Kidney (tissue), 14 donors: Measurements from ENCODE around the gene PAM16. TPM values are rescaled to one million over a fixed set of nuclear protein-coding genes. Genes with fewer than 3 reads are reported as not detected.
A peak's percentile ranks its signal among the peaks of the same experiment; 100 is the strongest.

Experiments
- DNase-seq, 5 donors: peaks; one replicate each; pipeline ENCODE4 v3.0.0-alpha.2; 2013 to 2020
- FAIRE-seq: peaks from 2 replicates; lab custom pipeline; 2012; peaks lifted over from hg19 to GRCh38; lab: Jason Lieb, UNC
- H3K27ac ChIP-seq, 2 donors: one replicate each; pipeline ENCODE4 v1.7.0; 2013; ENCODE audit warnings: low read depth in 2 of 2, low read length in 2 of 2, inconsistent platforms in 1 of 2
- H3K27me3 ChIP-seq: one replicate; pipeline ENCODE4 v1.7.1; 2013; ENCODE audit warnings: low read length, inconsistent platforms; ENCODE audit not compliant: control insufficient read depth, insufficient read depth
- H3K36me3 ChIP-seq, 3 donors: one replicate each; pipeline versions ENCODE4 v1.7.0 to v1.7.1; 2013; ENCODE audit warnings: low read length in 3 of 3, control low read depth in 1 of 3, inconsistent platforms in 1 of 3; ENCODE audit not compliant: insufficient read depth in 3 of 3, control insufficient read depth in 2 of 3
- H3K4me1 ChIP-seq, 3 donors: one replicate each; pipeline versions ENCODE4 v1.7.0 to v1.7.1; 2013; ENCODE audit warnings: low read length in 3 of 3, inconsistent platforms in 1 of 3, low read depth in 1 of 3; ENCODE audit not compliant: control insufficient read depth in 2 of 3, insufficient read depth in 2 of 3
- H3K4me3 ChIP-seq, 3 donors: one replicate each; pipeline versions ENCODE4 v1.7.0 to v1.8.1; 2013; ENCODE audit warnings: low read length in 3 of 3, control low read depth in 1 of 3, inconsistent platforms in 1 of 3
- H3K9ac ChIP-seq, 3 donors: one replicate each; pipeline versions ENCODE4 v1.7.0 to v1.7.1; 2013; ENCODE audit warnings: low read length in 3 of 3, control low read depth in 1 of 3, inconsistent platforms in 1 of 3
- H3K9me3 ChIP-seq, 3 donors: one replicate each; pipeline versions ENCODE4 v1.7.0 to v1.7.1; 2013; ENCODE audit warnings: low read length in 3 of 3, control low read depth in 1 of 3, inconsistent platforms in 1 of 3; ENCODE audit not compliant: control insufficient read depth in 2 of 3, insufficient read depth in 1 of 3
- intact Hi-C: fragments of 100-400 bp; cut with DNase I; formaldehyde crosslinking; loops from one replicate; pipeline ENCODE4 v1.11.1; 2022
- polyA plus RNA-seq: library from polyadenylated mRNA; stranded (reverse); fragments of 350-450 nt; fragmentation: Illumina TruSeq; extraction: RNeasy Lipid Tissue Mini Kit (QIAGEN cat#74804); gene quantifications from one replicate; pipeline ENCODE4 v1.2.3, GENCODE V29; 2014; ENCODE audit warnings: low read depth, low replicate concordance; ENCODE audit not compliant: insufficient read depth
- total RNA-seq: library from RNA; stranded (reverse); fragmentation: NEBNext Ultra II Directional; extraction: Animal tissue kit (Norgen Biotek cat#: 25700); gene quantifications from one replicate; pipeline ENCODE4 v1.2.1, GENCODE V29; 2021
- TF ChIP-seq, protein P1 (sequence below): IDR thresholded peaks from 3 replicates; pipeline ENCODE4 v1.5.1; 2012; ENCODE audit warnings: mild to moderate bottlenecking, moderate library complexity, borderline replicate concordance; ENCODE audit not compliant: insufficient read depth; ENCODE audit errors: extremely low read depth
- donor health status: control.
- donor health status: control.
- donor health status: control.
- donor health status: control.
- donor health status: control.
- donor health status: DM: yes; HTN: yes; CAD: no.
- donor health status: Normal renal cell carcinoma (clear cell type).

Gene PAM16
- total and polyA plus RNA-seq, 2 donors from 2014 or later = 29.4 to 61.1 TPM

DNA sequence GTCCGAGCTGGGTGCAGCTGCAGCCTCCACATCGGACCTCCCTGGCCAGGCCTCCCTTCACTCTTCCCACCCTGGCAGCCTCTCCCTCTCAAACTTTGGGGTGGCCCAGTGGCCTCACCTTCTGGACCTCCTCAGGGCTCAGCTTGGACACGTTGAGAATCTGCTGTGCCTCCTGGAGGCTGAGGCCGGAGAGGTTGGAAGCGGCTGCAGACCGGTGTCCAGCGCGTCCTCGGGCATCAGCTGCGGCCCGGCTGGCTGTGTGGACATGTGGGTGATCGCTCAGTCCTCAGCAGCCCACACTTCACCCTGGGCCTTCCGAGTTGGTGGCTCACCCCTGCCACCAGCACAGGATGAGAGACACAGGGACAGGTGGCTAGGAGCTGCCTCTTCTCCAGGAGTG lies 9.9 kb downstream of the PAM16 start:
- H3K27ac ChIP-seq = no peak overlapping the region
- H3K4me1 ChIP-seq = peaks cover 0 to 9% (median 0%) of the 10 kb centered on the region in 3 donors
- intact Hi-C loops = no loop called here
- no peak for FAIRE-seq
- H3K9me3 ChIP-seq = no peaks in the 10 kb centered on the region
- peaks cover 0 to 14% (median 0%) of the 10 kb centered on the region in 3 donors for H3K36me3 ChIP-seq
- TF ChIP-seq, protein P1, sequence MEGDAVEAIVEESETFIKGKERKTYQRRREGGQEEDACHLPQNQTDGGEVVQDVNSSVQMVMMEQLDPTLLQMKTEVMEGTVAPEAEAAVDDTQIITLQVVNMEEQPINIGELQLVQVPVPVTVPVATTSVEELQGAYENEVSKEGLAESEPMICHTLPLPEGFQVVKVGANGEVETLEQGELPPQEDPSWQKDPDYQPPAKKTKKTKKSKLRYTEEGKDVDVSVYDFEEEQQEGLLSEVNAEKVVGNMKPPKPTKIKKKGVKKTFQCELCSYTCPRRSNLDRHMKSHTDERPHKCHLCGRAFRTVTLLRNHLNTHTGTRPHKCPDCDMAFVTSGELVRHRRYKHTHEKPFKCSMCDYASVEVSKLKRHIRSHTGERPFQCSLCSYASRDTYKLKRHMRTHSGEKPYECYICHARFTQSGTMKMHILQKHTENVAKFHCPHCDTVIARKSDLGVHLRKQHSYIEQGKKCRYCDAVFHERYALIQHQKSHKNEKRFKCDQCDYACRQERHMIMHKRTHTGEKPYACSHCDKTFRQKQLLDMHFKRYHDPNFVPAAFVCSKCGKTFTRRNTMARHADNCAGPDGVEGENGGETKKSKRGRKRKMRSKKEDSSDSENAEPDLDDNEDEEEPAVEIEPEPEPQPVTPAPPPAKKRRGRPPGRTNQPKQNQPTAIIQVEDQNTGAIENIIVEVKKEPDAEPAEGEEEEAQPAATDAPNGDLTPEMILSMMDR = no peak
- H3K9ac ChIP-seq = no peak overlapping the region
- H3K27me3 ChIP-seq = no peaks in the 10 kb centered on the region
- no peak overlapping the region for H3K4me3 ChIP-seq
- no peak for DNase-seq

DNA sequence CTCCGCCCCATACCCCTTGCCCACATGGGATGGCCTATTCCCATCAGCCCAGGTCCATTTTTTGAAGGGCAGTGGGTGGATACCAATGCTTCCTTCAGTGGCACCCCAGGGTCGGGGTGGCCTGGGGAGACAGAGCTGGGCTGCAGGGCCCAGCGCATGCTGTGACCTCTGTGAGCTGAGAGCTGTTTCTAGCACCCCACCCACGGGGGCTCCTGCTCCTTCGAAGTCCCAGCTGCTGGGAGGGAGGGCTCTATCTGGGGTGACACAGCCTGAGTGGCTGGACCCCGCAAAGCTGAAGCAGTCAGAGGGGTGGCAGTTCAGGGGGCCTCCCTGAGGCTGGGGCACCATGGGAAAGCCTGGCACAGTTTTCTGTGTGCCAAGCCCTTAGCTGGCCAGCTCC lies 10.7 kb downstream of the PAM16 start:
- TF ChIP-seq, protein P1 = no peak
- DNase-seq (no peak), FAIRE-seq (no peak)
- Histone ChIP-seq H3K9ac (no peak overlapping the region), H3K36me3 (peaks cover 0 to 21% (median 6%) of the 10 kb centered on the region in 3 donors), H3K27ac (no peak overlapping the region), H3K9me3 (no peaks in the 10 kb centered on the region), H3K4me1 (peaks cover 0 to 9% (median 0%) of the 10 kb centered on the region in 3 donors), H3K27me3 (no peaks in the 10 kb centered on the region), H3K4me3 (no peak overlapping the region)
- intact Hi-C loops = no loop called here

DNA sequence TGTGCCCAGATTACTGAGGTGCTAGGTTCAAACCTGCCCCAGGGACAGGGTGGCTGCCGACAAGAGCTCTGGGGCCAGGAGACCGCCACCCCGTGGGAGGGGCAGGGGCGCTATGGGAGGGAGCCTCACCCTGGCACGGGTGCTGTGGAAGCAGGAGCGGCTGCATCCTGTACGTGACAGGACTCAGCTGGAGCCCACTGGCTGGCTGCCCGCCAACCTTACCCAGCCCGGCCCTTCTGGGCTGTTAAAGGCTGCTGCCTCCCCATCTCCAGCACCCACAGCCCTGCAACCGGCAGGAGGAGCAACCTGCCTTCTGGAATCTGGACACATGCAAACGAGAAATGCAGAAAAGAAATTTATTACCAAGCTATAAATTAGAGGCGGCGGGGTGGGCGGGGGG lies 11.2 kb downstream of the PAM16 start:
- Histone ChIP-seq H3K27ac (no peak overlapping the region), H3K9me3 (no peaks in the 10 kb centered on the region), H3K36me3 (peaks cover 0 to 26% (median 11%) of the 10 kb centered on the region in 3 donors), H3K27me3 (no peaks in the 10 kb centered on the region), H3K4me3 (no peak overlapping the region), H3K9ac (peak overlapping the region in 1 of 3 donors; percentile 3), H3K4me1 (peaks cover 0 to 9% (median 0%) of the 10 kb centered on the region in 3 donors)
- DNase-seq = peak; percentile 72 to 93 (median 80)
- TF ChIP-seq, protein P1 = no peak
- intact Hi-C loops = no loop called here
- no peak for FAIRE-seq

DNA sequence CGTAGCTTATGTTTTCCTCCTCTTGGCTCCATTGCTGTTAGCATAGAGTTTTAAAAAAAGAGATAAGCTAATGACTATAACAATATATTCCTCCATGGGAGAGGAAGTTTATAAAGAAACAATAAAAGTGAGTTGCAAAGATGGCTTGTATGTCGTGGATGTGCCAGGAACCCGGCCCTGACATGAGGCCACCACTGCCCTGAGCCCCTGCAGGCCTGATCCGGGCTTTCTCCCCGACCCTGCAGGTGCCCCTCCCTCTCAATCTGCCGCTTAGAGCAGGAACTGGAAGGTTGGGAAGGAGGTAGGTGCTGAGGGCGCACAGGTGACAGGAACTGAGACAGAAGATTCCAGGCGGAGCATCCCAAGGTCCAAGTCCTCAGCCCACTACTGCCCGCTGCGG lies 11.7 kb downstream of the PAM16 start:
- H3K27ac ChIP-seq = no peak overlapping the region
- H3K36me3 ChIP-seq = peaks cover 0 to 31% (median 12%) of the 10 kb centered on the region in 3 donors
- H3K9ac ChIP-seq = peak overlapping the region in 1 of 3 donors; percentile 3
- DNase-seq (no peak), FAIRE-seq (no peak)
- no peaks in the 10 kb centered on the region for H3K9me3 ChIP-seq
- H3K27me3 ChIP-seq = no peaks in the 10 kb centered on the region
- TF ChIP-seq, protein P1 = no peak
- H3K4me1 ChIP-seq = peaks cover 0 to 9% (median 0%) of the 10 kb centered on the region in 3 donors
- H3K4me3 ChIP-seq = no peak overlapping the region
- intact Hi-C loops = no loop called here
